Measurements from ENCODE around the gene FLRT2.

DNA sequence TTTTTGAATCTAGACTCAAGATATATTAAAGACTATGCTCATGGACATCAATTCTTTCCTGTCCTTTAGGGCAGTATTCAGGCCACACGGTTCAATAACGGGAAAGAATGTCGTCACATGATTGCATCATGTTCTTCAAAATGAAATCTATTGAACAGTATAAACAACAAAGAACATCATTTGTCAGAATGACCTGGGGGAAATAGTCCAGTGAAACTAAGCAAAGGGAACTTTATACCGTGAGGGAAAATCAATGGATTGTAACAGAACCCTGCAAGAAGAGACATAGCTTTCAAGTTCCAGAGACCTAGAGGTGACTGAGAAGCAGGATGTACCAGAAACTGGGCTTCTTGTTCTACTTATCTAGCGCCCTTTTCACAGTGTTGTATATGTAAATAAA, 32.7 kb downstream of the FLRT2 start:
- TF ChIP-seq CREM (IDR thresholded peaks at IDR 0.05; ENCODE audit: low read depth) (no peak), ZNF121 (CRISPR knock-in tag; conservative IDR thresholded peaks at IDR 0.05) (no peak), BHLHE40 (IDR thresholded peaks at IDR 0.05; ENCODE audit: low read length) (no peak), SAFB (IDR thresholded peaks at IDR 0.05; ENCODE audit: borderline replicate concordance, low read depth, low read length) (no peak), HDAC2 (IDR thresholded peaks at IDR 0.05) (no peak), FOXA1 (IDR thresholded peaks at IDR 0.05; ENCODE audit: borderline replicate concordance) (no peak), BMI1 (IDR thresholded peaks at IDR 0.05; ENCODE audit: low read length) (no peak)
- TF ChIP-seq, protein P1, sequence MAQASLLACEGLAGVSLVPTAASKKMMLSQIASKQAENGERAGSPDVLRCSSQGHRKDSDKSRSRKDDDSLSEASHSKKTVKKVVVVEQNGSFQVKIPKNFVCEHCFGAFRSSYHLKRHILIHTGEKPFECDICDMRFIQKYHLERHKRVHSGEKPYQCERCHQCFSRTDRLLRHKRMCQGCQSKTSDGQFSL (CRISPR knock-in tag; IDR thresholded peaks at IDR 0.05): no peak
- TF ChIP-seq, protein P1 (tag; IDR thresholded peaks at IDR 0.05): no peak

All from K562 (cell line).